DMS53 (cell line): ENCODE results near the gene ANKRD16.
"Not testable (repeated sequence)": the region's sequence is repeated elsewhere in the genome, so short reads cannot be mapped to it uniquely, and the experiment has no call there.

ENCODE experiments used
- DNase-seq: peaks from one replicate; lab custom pipeline; 2025; lab: John Stamatoyannopoulos, UW

Gene ANKRD16

GRCh38 chr10:5903563-5903962 is 13.9 kb upstream of the ANKRD16 start:
- DNase-seq = no peak

DNA sequence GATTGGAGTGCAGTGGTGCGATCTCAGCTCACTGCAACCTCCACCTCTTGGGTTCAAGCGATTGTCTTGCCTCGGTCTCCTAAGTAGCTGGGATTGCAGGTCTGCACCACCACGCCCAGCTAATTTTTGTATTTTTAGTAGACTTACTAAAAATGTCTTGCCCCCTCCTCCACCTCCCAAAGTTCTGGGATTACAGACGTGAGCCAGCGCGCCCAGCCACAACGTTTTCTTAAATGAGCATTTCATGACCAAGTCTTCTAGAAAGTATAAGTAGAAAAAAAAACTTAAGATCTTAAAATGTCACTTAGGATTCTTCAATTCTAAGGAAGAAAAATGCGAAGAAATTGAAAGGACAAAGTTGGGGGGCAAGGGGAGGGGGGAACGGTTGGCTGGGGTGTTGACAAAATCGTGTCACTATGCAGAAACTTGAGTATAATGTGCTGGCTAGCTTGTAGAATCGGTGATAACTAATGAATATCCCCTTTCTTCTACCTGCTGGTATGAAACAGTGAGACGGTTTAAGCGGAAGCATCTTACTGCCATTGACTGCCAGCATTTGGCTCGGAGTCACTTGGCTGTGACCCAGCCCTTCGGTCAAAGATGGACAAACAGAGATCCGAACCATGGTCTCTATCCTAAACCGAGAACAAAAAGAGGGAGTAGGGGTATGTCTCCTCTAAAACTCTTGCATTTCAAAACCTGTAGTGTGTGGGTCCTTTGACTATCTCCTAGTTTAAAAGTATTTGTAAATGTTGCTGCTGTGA is 13.0 kb upstream of the ANKRD16 start:
- DNase-seq = no peak

DNA sequence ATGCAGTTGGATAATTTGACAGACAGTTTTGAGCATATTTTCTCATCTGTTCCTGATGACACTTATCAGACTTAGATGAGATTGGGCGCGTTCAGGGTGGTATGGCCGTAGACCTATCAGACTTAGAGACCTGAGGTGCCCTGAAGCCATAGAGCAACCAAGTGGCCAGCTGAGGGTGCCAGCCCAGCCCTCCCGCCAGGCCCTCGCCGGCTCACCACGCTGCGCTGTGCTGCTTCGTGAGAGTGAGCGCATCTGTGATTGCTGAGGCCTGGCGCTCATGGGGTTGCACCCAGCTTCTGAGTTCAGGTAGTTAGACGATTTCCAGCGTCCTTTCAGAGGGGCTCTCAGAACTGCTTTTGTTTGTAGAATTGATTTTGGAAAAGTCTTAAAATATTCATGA is 10.6 kb upstream of the ANKRD16 start:
- DNase-seq = no peak

- no peak for DNase-seq
These were observed 8.5 kb upstream of the ANKRD16 start for GRCh38 chr10:5898163-5898562.

DNA sequence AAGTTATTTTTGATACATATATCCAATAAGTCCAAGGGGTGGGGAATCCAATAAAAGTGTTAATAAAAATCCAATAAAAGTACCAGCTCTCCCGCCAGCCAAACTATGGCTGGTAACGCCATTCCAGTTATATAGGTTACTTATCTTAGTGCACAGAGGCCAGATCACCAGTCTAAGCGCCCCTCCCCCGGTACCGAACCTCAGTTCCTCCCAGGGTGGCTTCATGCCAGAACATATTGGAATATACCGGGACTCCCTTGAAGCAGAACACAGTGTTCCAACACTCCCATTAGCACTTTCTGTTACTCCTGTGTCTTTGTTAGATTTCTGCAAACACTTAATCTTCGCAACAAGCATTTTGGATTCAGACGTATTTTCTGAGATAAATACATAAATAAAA is 7.8 kb upstream of the ANKRD16 start:
- no peak for DNase-seq

GRCh38 chr10:5897053-5897340 is 7.3 kb upstream of the ANKRD16 start:
- DNase-seq = no peak

- DNase-seq = no peak
These were observed 6.7 kb upstream of the ANKRD16 start for GRCh38 chr10:5896208-5897052.

- DNase-seq = no peak
These were observed 6.1 kb upstream of the ANKRD16 start for GRCh38 chr10:5895804-5896203.

- DNase-seq = no peak
These were observed 5.7 kb upstream of the ANKRD16 start for GRCh38 chr10:5895365-5895764.

DNA sequence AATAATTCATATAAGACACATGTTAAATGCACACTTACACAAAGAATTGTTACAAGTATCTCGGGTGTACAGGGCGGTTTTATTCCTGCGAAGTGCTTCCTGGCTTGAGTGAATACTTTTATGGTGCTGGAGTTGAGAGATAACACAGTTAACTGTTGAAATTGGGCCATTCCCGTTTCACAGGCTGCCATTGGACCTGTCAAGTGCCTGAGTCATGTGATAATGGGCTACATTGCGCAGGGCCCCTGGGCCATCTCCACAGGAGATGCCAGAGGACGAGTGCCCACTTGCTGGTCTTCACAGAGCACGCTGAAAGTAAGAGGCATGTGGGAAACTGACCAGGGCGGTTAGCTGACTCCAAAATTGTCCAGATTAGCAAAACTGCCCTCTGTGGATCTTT is 5.2 kb upstream of the ANKRD16 start:
- DNase-seq = no peak

DNA sequence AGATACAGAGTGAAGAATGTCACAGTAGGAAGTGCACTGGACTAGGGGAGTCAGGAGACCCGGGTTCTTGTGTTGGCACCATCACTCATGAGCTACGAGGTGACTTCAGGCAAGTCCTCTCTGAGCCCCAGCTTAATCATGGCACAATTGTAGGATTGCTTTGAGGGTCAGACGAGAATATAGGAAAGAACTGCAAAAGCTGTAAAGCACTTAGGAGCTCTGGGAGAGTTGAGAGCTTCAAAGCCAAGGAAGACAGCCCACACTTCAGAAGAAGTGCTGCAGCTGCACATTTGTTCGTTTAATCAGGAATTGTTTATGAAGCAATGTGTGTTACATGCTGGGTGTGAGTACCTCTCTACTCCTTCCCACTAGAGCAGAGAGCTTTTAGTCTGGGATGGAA is 4.7 kb upstream of the ANKRD16 start:
- DNase-seq = no peak

- DNase-seq = no peak
These were observed 3.6 kb upstream of the ANKRD16 start for GRCh38 chr10:5893321-5893720.

DNA sequence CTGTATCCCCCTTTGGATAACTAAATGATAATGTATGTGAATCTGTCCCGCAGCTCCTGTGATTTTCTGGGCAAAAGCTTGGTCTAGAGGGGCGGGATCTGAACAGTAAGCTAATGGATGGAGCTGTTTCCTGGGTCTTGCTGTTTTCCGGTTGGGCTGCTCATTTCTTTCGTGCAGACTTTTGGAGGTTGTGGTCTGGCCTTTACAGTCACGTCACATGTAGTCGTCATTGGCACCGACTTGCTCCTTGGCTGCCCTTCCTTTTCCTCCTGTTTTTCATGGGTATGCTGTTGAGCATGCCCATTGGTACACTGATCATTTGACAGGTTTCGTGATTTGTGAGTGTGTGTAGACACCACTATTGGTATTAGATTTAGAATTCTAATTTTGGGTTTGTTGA is 2.3 kb upstream of the ANKRD16 start:
- no peak for DNase-seq

DNA sequence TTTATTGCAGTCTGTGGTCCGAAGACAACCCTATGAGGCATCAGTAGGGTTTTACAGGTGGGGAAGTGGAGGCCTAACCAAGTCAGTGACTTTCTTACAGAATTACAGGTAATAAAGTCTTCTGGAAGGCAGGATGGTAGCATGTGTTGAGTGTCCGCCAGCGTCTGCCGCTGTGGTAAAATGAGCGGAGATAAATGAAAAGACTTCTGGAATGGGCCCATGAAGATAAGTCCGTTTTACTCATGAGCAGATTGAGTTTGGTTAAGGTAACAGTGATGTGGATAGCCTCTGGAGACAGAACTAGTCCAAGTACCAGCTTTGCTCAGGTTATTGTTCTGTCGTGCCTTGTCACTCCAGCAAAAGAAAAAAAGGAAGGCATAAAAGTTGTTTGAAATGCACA is 1.3 kb upstream of the ANKRD16 start:
- no peak for DNase-seq

- peak; percentile 62 for DNase-seq
These were observed 791 bp upstream of the ANKRD16 start for GRCh38 chr10:5890452-5890915.

DNA sequence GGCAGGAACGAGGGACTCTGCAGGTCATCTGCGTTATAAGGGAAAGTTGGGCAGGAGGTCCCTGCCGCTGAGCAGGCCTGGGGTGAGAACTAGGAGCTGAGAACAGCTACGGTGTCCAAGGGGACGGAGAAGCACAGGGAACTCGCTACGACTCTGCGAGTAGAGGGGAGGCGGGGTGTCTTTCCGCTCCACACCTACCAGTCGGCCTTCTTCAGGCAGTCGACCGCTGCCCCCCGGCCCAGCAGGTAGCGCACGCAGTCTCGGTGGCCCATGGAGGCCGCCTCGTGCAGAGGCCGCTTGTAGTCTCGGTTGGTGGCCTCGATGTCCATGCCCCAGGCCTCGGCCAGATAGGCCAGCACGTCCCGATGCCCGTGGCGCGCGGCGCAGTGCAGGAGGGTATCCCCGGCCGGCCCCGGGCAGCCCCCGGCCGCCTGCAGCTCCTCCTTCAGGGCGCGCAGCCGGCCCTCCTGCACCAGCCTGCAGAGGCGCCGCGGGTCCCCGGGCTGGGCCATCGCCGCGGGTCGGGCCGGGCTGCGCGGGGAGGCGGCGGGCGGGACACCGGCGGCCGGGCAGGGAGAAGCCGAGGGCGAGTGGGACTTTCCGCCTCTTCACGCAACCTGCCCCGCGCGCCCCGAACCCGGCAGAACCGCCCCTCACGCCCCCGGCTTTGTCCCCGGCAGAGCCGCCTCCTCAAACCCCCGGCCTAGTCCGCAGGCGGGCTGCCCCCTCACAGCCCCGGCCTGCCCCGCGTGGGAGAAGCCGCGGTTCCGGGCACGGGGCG is 660 bp downstream of the ANKRD16 start:
- peak; percentile 75 for DNase-seq

GRCh38 chr10:5888351-5888750 is 1.3 kb downstream of the ANKRD16 start:
- DNase-seq = no peak

GRCh38 chr10:5887641-5888040 is 2.1 kb downstream of the ANKRD16 start:
- DNase-seq = no peak

DNA sequence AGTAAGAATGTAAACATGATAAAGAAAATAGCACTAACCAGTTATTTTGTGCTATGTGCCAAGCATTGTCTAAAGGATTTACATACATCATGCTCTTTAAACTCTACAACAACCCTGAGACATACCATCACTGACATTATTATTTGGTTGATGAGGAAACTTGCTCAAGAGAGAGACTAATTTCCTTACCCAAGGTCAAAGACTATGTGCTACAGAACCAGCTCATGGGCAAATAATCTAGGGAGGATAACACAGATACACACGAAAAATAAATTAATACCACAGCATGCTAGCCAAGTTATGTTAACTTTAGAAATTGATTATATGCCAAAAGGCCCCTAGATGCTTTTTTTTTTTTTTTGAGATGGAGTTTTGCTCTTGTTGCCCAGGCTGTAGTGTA is 2.7 kb downstream of the ANKRD16 start:
- no peak for DNase-seq

DNA sequence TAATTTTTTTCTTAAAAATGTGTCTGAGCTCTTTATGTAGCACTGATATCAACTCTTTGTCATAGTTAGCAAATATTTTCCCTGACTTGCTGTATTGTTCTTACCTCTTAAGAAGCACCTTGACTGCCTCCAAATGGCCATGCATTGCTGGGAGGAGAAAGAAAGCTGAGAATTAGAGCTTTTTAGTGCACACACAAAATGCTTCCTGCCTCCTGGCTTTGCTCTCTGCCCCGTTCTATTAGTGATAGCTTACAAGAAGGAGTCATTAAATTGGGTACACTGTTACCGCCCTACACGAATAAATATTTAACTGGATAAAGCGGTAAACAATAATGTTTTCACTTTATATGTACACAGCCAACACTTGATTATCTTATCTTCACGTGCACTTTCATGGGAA is 4.1 kb downstream of the ANKRD16 start:
- DNase-seq = no peak

- DNase-seq = no peak
These were observed 6.7 kb downstream of the ANKRD16 start for GRCh38 chr10:5882961-5883360.

DNA sequence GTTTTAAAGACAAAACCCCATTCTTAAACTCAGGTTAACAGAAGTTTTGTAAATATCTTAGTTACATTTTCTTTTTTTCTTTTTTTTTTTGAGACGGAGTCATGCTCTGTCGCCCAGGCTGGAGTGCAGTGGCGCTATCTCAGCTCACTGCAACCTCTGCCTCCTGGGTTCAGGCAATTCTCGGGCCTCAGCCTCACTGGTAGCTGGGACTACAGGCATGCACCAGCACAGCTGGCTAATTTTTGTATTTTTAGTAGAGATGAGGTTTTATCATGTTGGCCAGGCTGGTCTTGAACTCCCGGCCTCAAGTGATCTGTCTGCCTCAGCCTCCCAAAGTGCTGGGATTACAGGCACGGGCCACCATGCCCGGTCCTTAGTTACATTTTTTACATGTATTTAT is 12.7 kb downstream of the ANKRD16 start:
- not testable (repeated sequence) for DNase-seq
